Fibroblast of lung (primary cell): ENCODE data around the gene VAMP7. TPM values are rescaled to one million over a fixed set of nuclear protein-coding genes. Genes with fewer than 3 reads are reported as not detected.
"Not testable (repeated sequence)": the region's sequence is repeated elsewhere in the genome, so short reads cannot be mapped to it uniquely, and the experiment has no call there.

Experiments used
- DNase-seq, 2 donors: peaks; one replicate each; pipeline versions ENCODE4 v3.0.0 to v3.0.0-alpha.2; 2010; ENCODE audit warnings: low read depth in 2 of 2
- H2AFZ ChIP-seq: 2 replicates; pipeline ENCODE4 v1.5.1; 2012; ENCODE audit warnings: low read length, control low read depth, inconsistent platforms
- H3K27ac ChIP-seq: 2 replicates; pipeline ENCODE4 v1.5.1; 2011; ENCODE audit warnings: low read length, control low read depth; ENCODE audit not compliant: insufficient read depth
- H3K27me3 ChIP-seq: 2 replicates; pipeline ENCODE4 v1.5.1; 2011; ENCODE audit warnings: mild to moderate bottlenecking, low read length; ENCODE audit not compliant: control insufficient read depth, insufficient read depth
- H3K36me3 ChIP-seq: 2 replicates; pipeline ENCODE4 v1.5.1; 2011; ENCODE audit warnings: low read length; ENCODE audit not compliant: control insufficient read depth, insufficient read depth
- H3K4me1 ChIP-seq: 2 replicates; pipeline ENCODE4 v1.5.1; 2011; ENCODE audit warnings: low read length; ENCODE audit not compliant: control insufficient read depth, insufficient read depth; ENCODE audit errors: extremely low read depth
- H3K4me2 ChIP-seq: 2 replicates; pipeline ENCODE4 v1.5.1; 2011; ENCODE audit warnings: low read length, control low read depth; ENCODE audit not compliant: insufficient read depth; ENCODE audit errors: extremely low read depth
- H3K4me3 ChIP-seq, 4 experiments: fragments of 200-600 bp in 1 of 4; sonication (generic) in 1 of 4; replicated peaks in 1 of 4; 2 replicates each; pipeline ENCODE4 v1.5.1; 2011 to 2016; ENCODE audit warnings: low read length in 4 of 4, low read depth in 3 of 4, mild to moderate bottlenecking in 3 of 4, control low read depth in 2 of 4, inconsistent platforms in 1 of 4, mixed read lengths in 1 of 4; ENCODE audit not compliant: insufficient read depth in 1 of 4; ENCODE audit errors: control extremely low read depth in 1 of 4
- H3K79me2 ChIP-seq: 2 replicates; pipeline ENCODE4 v1.5.1; 2012; ENCODE audit warnings: mild to moderate bottlenecking, low read length, inconsistent platforms; ENCODE audit not compliant: control insufficient read depth, insufficient read depth
- H3K9ac ChIP-seq: 2 replicates; pipeline ENCODE4 v1.5.1; 2011; ENCODE audit warnings: mild to moderate bottlenecking, low read length, control low read depth; ENCODE audit not compliant: insufficient read depth
- H3K9me3 ChIP-seq: 2 replicates; pipeline ENCODE4 v1.5.1; 2012; ENCODE audit warnings: low read depth, low read length; ENCODE audit not compliant: control insufficient read depth, insufficient read depth
- H4K20me1 ChIP-seq: 2 replicates; pipeline ENCODE4 v1.5.1; 2011; ENCODE audit warnings: low read length; ENCODE audit not compliant: control insufficient read depth, insufficient read depth; ENCODE audit errors: extremely low read depth
- EZH2 ChIP-seq: IDR thresholded peaks from 2 replicates; pipeline ENCODE4 v1.5.1; 2012; ENCODE audit warnings: low read length, control low read depth, mild to moderate bottlenecking; ENCODE audit errors: missing control alignments
- polyA plus RNA-seq, 2 donors: library from polyadenylated mRNA; depleted of rRNA in 1 of 2; stranded (reverse) in 1 of 2; unstranded in 1 of 2; fragments of >200 nt; gene quantifications; 2 replicates each; pipeline ENCODE4 v1.2.1, GENCODE V29; 2011 to 2012; ENCODE audit warnings: missing spikeins in 1 of 2
- total RNA-seq: library from RNA; depleted of rRNA; stranded (reverse); fragments of >200 nt; gene quantifications from 2 replicates; pipeline ENCODE4 v1.2.1, GENCODE V29; 2014
- TF ChIP-seq, protein P1 (sequence below), 2 donors: IDR thresholded peaks in 1 of 2; conservative IDR thresholded peaks in 1 of 2; 1 replicate in 1 of 2; 2 replicates in 1 of 2; pipeline ENCODE4 v1.5.1; 2011 to 2012; ENCODE audit warnings: low read length in 2 of 2, control low read depth in 1 of 2, inconsistent platforms in 1 of 2, low read depth in 1 of 2, mild to moderate bottlenecking in 1 of 2

VAMP7 gene
- total and polyA plus RNA-seq, 2 donors (not counting 1 experiment from before 2014, with no cell fraction given): 40.1 to 68.4 TPM

- no peak for TF ChIP-seq EZH2
- TF ChIP-seq, protein P1, sequence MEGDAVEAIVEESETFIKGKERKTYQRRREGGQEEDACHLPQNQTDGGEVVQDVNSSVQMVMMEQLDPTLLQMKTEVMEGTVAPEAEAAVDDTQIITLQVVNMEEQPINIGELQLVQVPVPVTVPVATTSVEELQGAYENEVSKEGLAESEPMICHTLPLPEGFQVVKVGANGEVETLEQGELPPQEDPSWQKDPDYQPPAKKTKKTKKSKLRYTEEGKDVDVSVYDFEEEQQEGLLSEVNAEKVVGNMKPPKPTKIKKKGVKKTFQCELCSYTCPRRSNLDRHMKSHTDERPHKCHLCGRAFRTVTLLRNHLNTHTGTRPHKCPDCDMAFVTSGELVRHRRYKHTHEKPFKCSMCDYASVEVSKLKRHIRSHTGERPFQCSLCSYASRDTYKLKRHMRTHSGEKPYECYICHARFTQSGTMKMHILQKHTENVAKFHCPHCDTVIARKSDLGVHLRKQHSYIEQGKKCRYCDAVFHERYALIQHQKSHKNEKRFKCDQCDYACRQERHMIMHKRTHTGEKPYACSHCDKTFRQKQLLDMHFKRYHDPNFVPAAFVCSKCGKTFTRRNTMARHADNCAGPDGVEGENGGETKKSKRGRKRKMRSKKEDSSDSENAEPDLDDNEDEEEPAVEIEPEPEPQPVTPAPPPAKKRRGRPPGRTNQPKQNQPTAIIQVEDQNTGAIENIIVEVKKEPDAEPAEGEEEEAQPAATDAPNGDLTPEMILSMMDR (conservative IDR thresholded peaks at IDR 0.05 in 1 of 2, IDR thresholded peaks at IDR 0.05 in 1 of 2; ENCODE audit: low read depth in 1 of 2, low read length in 2 of 2): no peak
- Histone ChIP-seq H3K9ac (no peak overlapping the region), H3K4me1 (no peaks in the 10 kb centered on the region), H4K20me1 (no peaks in the 10 kb centered on the region), H3K4me3 (no peak overlapping the region), H3K79me2 (no peaks in the 10 kb centered on the region), H2AFZ (no peak overlapping the region), H3K36me3 (no peaks in the 10 kb centered on the region), H3K4me2 (no peak overlapping the region), H3K9me3 (no peaks in the 10 kb centered on the region), H3K27ac (no peak overlapping the region), H3K27me3 (no peaks in the 10 kb centered on the region)
- DNase-seq: no peak
These were observed 19.6 kb downstream of the VAMP7 start for GRCh38 chrX:155900765-155901164.

GRCh38 chrX:155907661-155908060 is 26.5 kb downstream of the VAMP7 start:
- H2AFZ ChIP-seq, H3K9me3 ChIP-seq: not testable (repeated sequence)

GRCh38 chrX:155923200-155923599 is 42.1 kb downstream of the VAMP7 start:
- no peaks in the 10 kb centered on the region for H3K4me1 ChIP-seq
- H3K4me2 ChIP-seq: no peak overlapping the region
- no peaks in the 10 kb centered on the region for H4K20me1 ChIP-seq
- TF ChIP-seq, protein P1 (conservative IDR thresholded peaks at IDR 0.05 in 1 of 2, IDR thresholded peaks at IDR 0.05 in 1 of 2; ENCODE audit: low read depth in 1 of 2, low read length in 2 of 2): no peak
- no peak for TF ChIP-seq EZH2
- no peaks in the 10 kb centered on the region for H3K27me3 ChIP-seq
- H3K9me3 ChIP-seq: no peaks in the 10 kb centered on the region
- H3K79me2 ChIP-seq: no peaks in the 10 kb centered on the region
- H2AFZ ChIP-seq: no peak overlapping the region
- no peak overlapping the region for H3K27ac ChIP-seq
- no peak for DNase-seq
- H3K9ac ChIP-seq: no peak overlapping the region
- no peak overlapping the region for H3K4me3 ChIP-seq
- H3K36me3 ChIP-seq: no peaks in the 10 kb centered on the region

More at GRCh38 chrX:155907661-155908060, 26.5 kb downstream of the VAMP7 start:
- H3K4me1 ChIP-seq, H3K4me2 ChIP-seq, H3K4me3 ChIP-seq, DNase-seq, H3K27ac ChIP-seq, H3K27me3 ChIP-seq, H3K9ac ChIP-seq, H4K20me1 ChIP-seq, H3K36me3 ChIP-seq, H3K79me2 ChIP-seq: not testable (repeated sequence)

GRCh38 chrX:155930852-155931618 is 49.9 kb downstream of the VAMP7 start:
- not testable (repeated sequence) for H3K4me2 ChIP-seq, H3K79me2 ChIP-seq, H3K27ac ChIP-seq, H2AFZ ChIP-seq, H3K36me3 ChIP-seq, H3K9me3 ChIP-seq, H3K27me3 ChIP-seq, H3K4me1 ChIP-seq, H4K20me1 ChIP-seq, H3K4me3 ChIP-seq, DNase-seq, H3K9ac ChIP-seq
